H1 (cell line): ENCODE measurements around the gene ARHGAP25.

Source experiments
- CTCF ChIP-seq, 3 experiments: IDR thresholded peaks; 1 replicate in 2 of 3; 2 replicates in 1 of 3; pipeline versions ENCODE4 v1.5.1 to v1.6.1; 2011; ENCODE audit warnings: low read length in 3 of 3, mild to moderate bottlenecking in 3 of 3, inconsistent platforms in 2 of 3, low read depth in 1 of 3, moderate library complexity in 1 of 3; ENCODE audit not compliant: insufficient read depth in 1 of 3; ENCODE audit errors: control extremely low read depth in 1 of 3
- EZH2 ChIP-seq: fragments of 200-600 bp; sonication (generic); IDR thresholded peaks from 2 replicates; pipeline ENCODE4 v1.7.1; 2012; ENCODE audit warnings: low read depth, mild to moderate bottlenecking, moderate library complexity, low read length, inconsistent platforms; ENCODE audit not compliant: severe bottlenecking
- NRF1 ChIP-seq: IDR thresholded peaks from 2 replicates; pipeline ENCODE4 v1.6.1; 2011; ENCODE audit warnings: mild to moderate bottlenecking, low read depth, low read length, improper control_type of control experiment
- POLR2AphosphoS5 ChIP-seq: IDR thresholded peaks from 2 replicates; pipeline ENCODE4 v1.6.1; 2011; ENCODE audit warnings: low read depth, low read length
- SIN3A ChIP-seq, 2 experiments: IDR thresholded peaks in 1 of 2; conservative IDR thresholded peaks in 1 of 2; 2 replicates each; pipeline ENCODE4 v1.6.1; 2011 to 2012; ENCODE audit warnings: low read length in 2 of 2, improper control_type of control experiment in 1 of 2, low read depth in 1 of 2, mild to moderate bottlenecking in 1 of 2
- SP1 ChIP-seq: IDR thresholded peaks from 2 replicates; pipeline ENCODE4 v1.6.1; 2011; ENCODE audit warnings: low read depth, low read length

- TF ChIP-seq SP1 (no peak), CTCF (IDR thresholded peaks at IDR 0.05; ENCODE audit: control extremely low read depth in 1 of 3, insufficient read depth in 1 of 3, low read depth in 1 of 3, low read length in 3 of 3) (no peak), POLR2AphosphoS5 (no peak), NRF1 (no peak), EZH2 (no peak), SIN3A (conservative IDR thresholded peaks at IDR 0.05 in 1 of 2, IDR thresholded peaks at IDR 0.05 in 1 of 2; ENCODE audit: low read depth in 1 of 2, low read length in 2 of 2) (no peak)
Measured at GRCh38 chr2:68690851-68691250, 43.8 kb upstream of the ARHGAP25 start.
